Measurements from ENCODE around the gene HOXD8. TPM values are rescaled to one million over a fixed set of nuclear protein-coding genes. Genes with fewer than 3 reads are reported as not detected.

Gene HOXD8
- total RNA-seq, 4 donors from 2014 or later: 2.4 to 8.9 (median 6.0) TPM

- 89 to 96% methylated on average over 2 of the region's 2 CpGs for WGBS, 2 donors
- no peak for DNase-seq (ENCODE audit: low spot score in 2 of 2)
- no peak for TF ChIP-seq CTCF (IDR thresholded peaks at IDR 0.05)
- TF ChIP-seq POLR2A (IDR thresholded peaks at IDR 0.05): no peak
- intact Hi-C loops (cut with DNase I; ENCODE audit: low total_unique reads): no loop called here
- no peak overlapping the region for H3K4me3 ChIP-seq (ENCODE audit: low read depth, poor library complexity, severe bottlenecking)
Measured at GRCh38 chr2:176142281-176142680, 12.8 kb downstream of the HOXD8 start.

- no peak for TF ChIP-seq POLR2A (IDR thresholded peaks at IDR 0.05)
- no peak for TF ChIP-seq CTCF (IDR thresholded peaks at IDR 0.05)
- intact Hi-C loops (cut with DNase I; ENCODE audit: low total_unique reads): no loop called here
- no peak overlapping the region for H3K4me3 ChIP-seq (ENCODE audit: low read depth, poor library complexity, severe bottlenecking)
- DNase-seq (ENCODE audit: low spot score in 2 of 2): peak in 1 of 2 donors; percentile 42
- 73 to 87% methylated on average over 4 of the region's 4 CpGs for WGBS, 2 donors
Measured at GRCh38 chr2:176145085-176145969, 15.8 kb downstream of the HOXD8 start.

- 43% methylated on average over 6 of the region's 6 CpGs for WGBS, 2 donors
- intact Hi-C loops (cut with DNase I; ENCODE audit: low total_unique reads): no loop called here
- no peak for DNase-seq (ENCODE audit: low spot score in 2 of 2)
- no peak overlapping the region for H3K4me3 ChIP-seq (ENCODE audit: low read depth, poor library complexity, severe bottlenecking)
- TF ChIP-seq POLR2A (IDR thresholded peaks at IDR 0.05): no peak
- no peak for TF ChIP-seq CTCF (IDR thresholded peaks at IDR 0.05)
Measured at GRCh38 chr2:176146101-176146500, 16.6 kb downstream of the HOXD8 start.

- intact Hi-C loops (cut with DNase I; ENCODE audit: low total_unique reads): no loop called here
- TF ChIP-seq CTCF (IDR thresholded peaks at IDR 0.05) (no peak), POLR2A (IDR thresholded peaks at IDR 0.05) (no peak)
- no peak for DNase-seq (ENCODE audit: low spot score in 2 of 2)
- no peak overlapping the region for H3K4me3 ChIP-seq (ENCODE audit: low read depth, poor library complexity, severe bottlenecking)
Measured at GRCh38 chr2:176146645-176147044, 17.1 kb downstream of the HOXD8 start.

- no peak overlapping the region for H3K4me3 ChIP-seq (ENCODE audit: low read depth, poor library complexity, severe bottlenecking)
- intact Hi-C loops (cut with DNase I; ENCODE audit: low total_unique reads): no loop called here
- 69 to 71% methylated on average over 32 of the region's 32 CpGs for WGBS, 2 donors
- TF ChIP-seq POLR2A (IDR thresholded peaks at IDR 0.05) (no peak), CTCF (IDR thresholded peaks at IDR 0.05) (no peak)
- peak in 1 of 2 donors; percentile 76 for DNase-seq (ENCODE audit: low spot score in 2 of 2)
Measured at GRCh38 chr2:176147210-176147799, 17.8 kb downstream of the HOXD8 start.

Measured in lower leg skin (tissue), 4 donors.